CD8-positive, alpha-beta memory T cell (primary cell): ENCODE results near the gene RADX. TPM values are rescaled to one million over a fixed set of nuclear protein-coding genes. Genes with fewer than 3 reads are reported as not detected.
"Not testable (repeated sequence)": the region's sequence is repeated elsewhere in the genome, so short reads cannot be mapped to it uniquely, and the experiment has no call there.

Source experiments
- CTCF ChIA-PET: fragments of 350-600 bp; sonication (Branson Sonifier 250); formaldehyde crosslinking; loops from one replicate; lab custom pipeline; 2021; ENCODE audit warnings: antibody characterized with exemption; lab: Charles Lee
- POLR2A ChIA-PET: fragments of 350-600 bp; sonication (Branson Sonifier 250); formaldehyde crosslinking; loops from one replicate; lab custom pipeline; 2021; ENCODE audit warnings: antibody characterized with exemption; lab: Charles Lee
- DNase-seq, 5 donors: peaks; one replicate each; pipeline versions ENCODE4 v3.0.0 to v3.0.0-alpha.2; 2020 to 2022; ENCODE audit warnings: mixed read lengths in 1 of 5
- H3K27ac ChIP-seq: one replicate; pipeline ENCODE4 v1.7.0; 2013; ENCODE audit warnings: low read depth, mild to moderate bottlenecking, low read length, moderate library complexity
- H3K27me3 ChIP-seq: 2 replicates; pipeline ENCODE4 v1.7.0; 2013; ENCODE audit warnings: low read length, mild to moderate bottlenecking; ENCODE audit not compliant: insufficient read depth, poor library complexity, severe bottlenecking
- H3K36me3 ChIP-seq: 2 replicates; pipeline ENCODE4 v1.7.0; 2013; ENCODE audit warnings: mild to moderate bottlenecking, low read length, moderate library complexity; ENCODE audit not compliant: insufficient read depth
- H3K4me1 ChIP-seq: 2 replicates; pipeline ENCODE4 v1.7.0; 2013; ENCODE audit warnings: mild to moderate bottlenecking, low read length, moderate library complexity; ENCODE audit not compliant: insufficient read depth
- H3K4me3 ChIP-seq: 2 replicates; pipeline ENCODE4 v1.7.0; 2013; ENCODE audit warnings: mild to moderate bottlenecking, low read length
- H3K9me3 ChIP-seq: 2 replicates; pipeline ENCODE4 v1.7.0; 2013; ENCODE audit warnings: mild to moderate bottlenecking, low read length
- H3K27ac Mint-ChIP-seq, 8 donors: one replicate each; pipeline ENCODE4 v1.8.0; 2020 to 2021; ENCODE audit warnings: mixed read lengths in 8 of 8, mild to moderate bottlenecking in 6 of 8, inconsistent platforms in 3 of 8, moderate library complexity in 3 of 8
- H3K27me3 Mint-ChIP-seq, 2 donors: one replicate each; pipeline ENCODE4 v1.8.0; 2020 to 2021; ENCODE audit warnings: mixed read lengths in 2 of 2, mild to moderate bottlenecking in 1 of 2, moderate library complexity in 1 of 2
- H3K36me3 Mint-ChIP-seq, 3 donors: one replicate each; pipeline ENCODE4 v1.8.0; 2020 to 2021; ENCODE audit warnings: mixed read lengths in 3 of 3, inconsistent platforms in 1 of 3, mild to moderate bottlenecking in 1 of 3
- H3K4me1 Mint-ChIP-seq, 3 donors: one replicate each; pipeline ENCODE4 v1.8.0; 2020 to 2021; ENCODE audit warnings: mixed read lengths in 3 of 3, inconsistent platforms in 1 of 3, mild to moderate bottlenecking in 1 of 3
- H3K4me3 Mint-ChIP-seq, 7 donors: one replicate each; pipeline ENCODE4 v1.8.0; 2020 to 2021; ENCODE audit warnings: mixed read lengths in 7 of 7, mild to moderate bottlenecking in 6 of 7, moderate library complexity in 4 of 7, inconsistent platforms in 2 of 7
- H3K9me3 Mint-ChIP-seq, 5 donors: one replicate each; pipeline ENCODE4 v1.8.0; 2020 to 2022; ENCODE audit warnings: mixed read lengths in 5 of 5, mild to moderate bottlenecking in 3 of 5, moderate library complexity in 2 of 5, inconsistent platforms in 1 of 5
- polyA plus RNA-seq: library from polyadenylated mRNA; unstranded; fragments of 300-500 nt; fragmentation: Illumina TruSeq; gene quantifications from one replicate; pipeline ENCODE4 v1.2.3, GENCODE V29; 2021
- total RNA-seq, 2 experiments: library from RNA; stranded (reverse); gene quantifications; one replicate each; pipeline ENCODE4 v1.2.3, GENCODE V29; 2021

RADX gene
- total and polyA plus RNA-seq, 3 experiments from 2014 or later = 2.4 to 6.8 (median 6.7) TPM

DNA sequence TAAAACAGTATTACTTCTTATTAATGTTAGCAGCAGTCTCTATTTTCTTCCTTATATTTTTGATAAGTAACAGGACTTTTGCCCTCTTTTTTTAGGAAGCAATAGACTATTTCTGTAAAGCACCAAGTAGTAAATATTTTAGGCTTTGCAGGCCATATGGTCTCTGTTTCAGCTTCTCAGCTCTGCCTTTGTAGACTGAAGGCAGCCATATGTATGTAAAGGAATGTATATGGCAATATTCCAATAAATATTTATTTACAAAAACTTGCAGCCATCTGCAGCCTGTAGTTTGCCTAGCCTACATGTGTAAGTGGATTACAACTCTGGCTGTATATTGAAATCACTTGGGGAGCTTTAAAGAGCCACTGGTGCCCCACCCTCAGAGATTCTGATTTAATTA is 15.0 kb downstream of the RADX start:
- CTCF ChIA-PET = no interaction called here
- no peak for DNase-seq
- no peak overlapping the region for H3K27ac ChIP-seq
- Mint-ChIP-seq H3K4me3 (no peak overlapping the region), H3K27ac (no peak overlapping the region), H3K27me3 (peaks cover 0 to 4% of the 10 kb centered on the region in 2 donors), H3K9me3 (no peaks in the 10 kb centered on the region), H3K4me1 (no peaks in the 10 kb centered on the region), H3K36me3 (peaks cover 0 to 11% (median 0%) of the 10 kb centered on the region in 3 donors)
- no peaks in the 10 kb centered on the region for H3K27me3 ChIP-seq
- H3K36me3 ChIP-seq = no peaks in the 10 kb centered on the region
- no peaks in the 10 kb centered on the region for H3K4me1 ChIP-seq
- POLR2A ChIA-PET = no interaction called here
- H3K9me3 ChIP-seq = no peaks in the 10 kb centered on the region
- no peak overlapping the region for H3K4me3 ChIP-seq

DNA sequence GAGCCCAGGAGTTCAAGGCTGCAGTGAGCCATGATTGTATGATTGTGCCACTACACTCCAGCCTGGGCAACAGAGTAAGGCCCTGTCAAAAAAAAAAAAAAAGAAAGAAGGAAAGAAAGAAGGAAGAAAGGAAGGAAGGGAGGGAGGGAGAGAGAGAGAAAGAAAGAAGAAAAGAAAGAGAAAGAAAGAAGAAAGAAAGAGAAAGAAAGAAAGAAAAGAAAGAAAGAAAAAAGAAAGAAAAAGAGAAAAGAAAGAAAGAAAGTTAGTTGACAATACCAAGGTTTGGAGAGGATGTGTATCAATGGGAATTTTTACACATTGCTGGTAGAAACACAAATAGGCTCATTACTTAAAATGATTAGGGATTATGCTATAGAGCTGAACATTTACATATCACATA is 19.8 kb downstream of the RADX start:
- ChIA-PET POLR2A (no interaction called here), CTCF (no interaction called here)
- no peaks in the 10 kb centered on the region for H3K4me1 ChIP-seq
- H3K36me3 ChIP-seq = no peaks in the 10 kb centered on the region
- H3K9me3 Mint-ChIP-seq = no peaks in the 10 kb centered on the region
- no peak overlapping the region for H3K4me3 Mint-ChIP-seq
- no peaks in the 10 kb centered on the region for H3K4me1 Mint-ChIP-seq
- no peaks in the 10 kb centered on the region for H3K27me3 ChIP-seq
- no peaks in the 10 kb centered on the region for H3K9me3 ChIP-seq
- H3K36me3 Mint-ChIP-seq = peaks cover 0 to 8% (median 0%) of the 10 kb centered on the region in 3 donors
- H3K27me3 Mint-ChIP-seq = peaks cover 0 to 1% of the 10 kb centered on the region in 2 donors
- H3K27ac ChIP-seq = no peak overlapping the region
- no peak overlapping the region for H3K4me3 ChIP-seq
- DNase-seq = no peak
- H3K27ac Mint-ChIP-seq = peak overlapping the region in 1 of 8 donors; percentile 44

DNA sequence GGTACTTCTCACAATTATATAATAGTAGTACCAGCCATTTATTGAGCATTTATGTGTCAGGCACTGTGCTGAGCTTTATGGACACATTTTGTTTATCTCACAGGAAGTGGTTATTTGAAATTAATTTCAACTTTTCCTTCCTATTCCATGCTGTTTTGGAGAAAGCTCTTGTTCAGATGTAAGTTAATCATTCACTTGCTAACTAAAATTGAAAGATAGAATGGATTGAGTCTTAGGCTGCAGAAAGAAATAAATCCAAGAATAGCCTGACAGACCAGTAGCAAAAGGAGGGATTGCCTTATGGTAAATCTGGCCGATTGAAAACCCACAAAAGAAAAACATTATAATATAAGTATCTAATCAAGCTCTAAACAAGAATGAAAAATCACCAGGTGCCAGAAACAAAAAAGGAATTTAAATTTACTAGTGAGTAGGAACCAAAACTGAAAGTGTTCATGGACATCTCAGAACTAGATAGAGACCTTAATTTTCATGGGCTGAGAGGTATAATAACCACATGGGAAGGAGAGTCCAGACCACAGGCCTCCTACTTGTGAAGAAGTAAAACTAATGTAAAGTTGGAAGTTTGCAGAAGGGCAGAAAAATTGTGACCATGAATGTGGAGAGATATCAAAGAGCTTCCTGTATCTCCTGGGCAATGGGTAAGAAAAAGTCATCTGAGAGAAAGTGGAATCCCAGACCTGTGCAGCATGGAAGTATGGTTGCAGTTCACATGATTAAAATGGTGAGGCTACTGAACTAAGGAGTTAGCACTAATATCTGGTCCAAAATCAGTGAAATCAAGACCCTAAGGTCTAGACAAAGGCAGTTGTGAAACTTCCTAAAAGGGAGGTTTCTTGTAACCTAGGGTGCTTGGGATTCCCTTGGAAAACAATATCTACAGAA is 38.0 kb downstream of the RADX start:
- Histone ChIP-seq H3K4me3 (no peak overlapping the region), H3K27ac (no peak overlapping the region), H3K9me3 (no peaks in the 10 kb centered on the region), H3K4me1 (peaks cover 6% of the 10 kb centered on the region), H3K27me3 (no peaks in the 10 kb centered on the region), H3K36me3 (no peaks in the 10 kb centered on the region)
- no peak for DNase-seq
- CTCF ChIA-PET = no interaction called here
- Mint-ChIP-seq H3K4me3 (peak overlapping the region in 3 of 7 donors; percentile 3 to 44 (median 4)), H3K27me3 (no peaks in the 10 kb centered on the region), H3K9me3 (peaks cover 0 to 3% (median 0%) of the 10 kb centered on the region in 5 donors), H3K27ac (peak overlapping the region in 3 of 8 donors; percentile 4 to 33 (median 27)), H3K36me3 (peaks cover 2 to 26% (median 7%) of the 10 kb centered on the region in 3 donors), H3K4me1 (peaks cover 3 to 16% (median 7%) of the 10 kb centered on the region in 3 donors)
- POLR2A ChIA-PET = no interaction called here

DNA sequence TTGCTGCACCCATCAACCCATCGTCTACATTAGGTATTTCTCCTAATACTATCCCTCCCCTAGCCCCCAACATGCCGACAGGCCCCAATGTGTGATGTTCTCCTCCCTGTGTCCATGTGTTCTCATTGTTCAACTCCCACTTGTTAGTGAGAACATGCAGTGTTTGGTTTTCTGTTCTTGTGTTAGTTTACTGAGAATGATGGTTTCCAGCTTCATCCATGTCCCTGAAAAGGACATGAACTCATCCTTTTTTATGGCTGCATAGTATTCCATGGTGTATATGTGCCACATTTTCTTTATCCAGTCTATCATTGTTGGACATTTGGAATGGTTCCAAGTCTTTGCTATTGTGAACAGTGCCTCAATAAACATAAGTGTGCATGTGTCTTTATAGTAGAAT is 41.8 kb downstream of the RADX start:
- H3K4me3 Mint-ChIP-seq, CTCF ChIA-PET, H3K27me3 ChIP-seq, H3K27me3 Mint-ChIP-seq, H3K9me3 Mint-ChIP-seq, H3K4me3 ChIP-seq, POLR2A ChIA-PET, H3K27ac Mint-ChIP-seq, H3K27ac ChIP-seq, H3K36me3 ChIP-seq, H3K9me3 ChIP-seq, H3K4me1 ChIP-seq, DNase-seq: not testable (repeated sequence)
- peaks cover 3 to 11% (median 7%) of the 10 kb centered on the region in 3 donors for H3K4me1 Mint-ChIP-seq
- H3K36me3 Mint-ChIP-seq = peaks cover 7 to 26% (median 7%) of the 10 kb centered on the region in 3 donors

DNA sequence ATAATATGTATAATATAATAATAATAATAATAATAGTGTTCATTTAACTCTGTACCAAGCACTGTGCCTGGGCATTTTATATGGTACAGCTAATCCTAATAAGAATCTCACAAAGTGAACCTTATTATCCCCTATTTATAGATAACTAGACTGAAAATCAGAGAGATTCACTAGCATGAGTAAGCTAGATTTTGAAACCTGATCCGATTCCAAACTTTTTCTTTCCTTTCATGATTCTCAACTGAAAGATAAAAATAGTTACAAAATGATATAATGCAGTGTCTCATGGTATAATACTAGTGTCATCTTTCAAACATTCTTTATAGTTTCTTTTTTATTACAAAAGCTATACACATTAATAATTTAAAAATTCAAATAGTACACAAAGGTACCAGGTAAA is 58.9 kb downstream of the RADX start:
- no peaks in the 10 kb centered on the region for H3K4me1 ChIP-seq
- H3K9me3 ChIP-seq = no peaks in the 10 kb centered on the region
- H3K36me3 ChIP-seq = no peaks in the 10 kb centered on the region
- no peaks in the 10 kb centered on the region for H3K27me3 ChIP-seq
- ChIA-PET CTCF (no interaction called here), POLR2A (no interaction called here)
- Mint-ChIP-seq H3K9me3 (no peaks in the 10 kb centered on the region), H3K4me1 (no peaks in the 10 kb centered on the region), H3K27ac (no peak overlapping the region), H3K36me3 (peaks cover 0 to 32% (median 0%) of the 10 kb centered on the region in 3 donors), H3K4me3 (no peak overlapping the region), H3K27me3 (peaks cover 0 to 10% of the 10 kb centered on the region in 2 donors)
- no peak overlapping the region for H3K4me3 ChIP-seq
- no peak overlapping the region for H3K27ac ChIP-seq
- DNase-seq = no peak

DNA sequence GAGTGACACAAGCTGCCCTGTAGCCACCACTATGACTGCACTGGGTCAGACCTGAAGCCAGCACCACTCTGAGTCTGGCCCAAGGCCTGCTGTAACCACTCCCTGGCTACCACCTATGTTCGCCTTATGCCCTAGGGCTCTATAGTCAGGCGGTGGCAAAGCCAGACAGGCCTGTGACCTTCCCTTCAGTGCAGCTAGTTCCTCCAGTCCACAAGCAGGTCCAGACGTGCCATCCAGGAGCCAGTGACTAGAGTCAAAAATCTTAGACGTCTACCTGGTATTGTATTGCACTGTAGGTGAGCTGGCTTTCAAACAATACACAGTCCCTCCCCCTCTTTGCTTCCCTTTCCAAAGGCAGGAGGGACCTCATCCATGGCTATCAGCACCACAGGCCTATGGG is 60.7 kb downstream of the RADX start:
- Mint-ChIP-seq H3K9me3 (no peaks in the 10 kb centered on the region), H3K4me1 (no peaks in the 10 kb centered on the region), H3K36me3 (peaks cover 0 to 28% (median 0%) of the 10 kb centered on the region in 3 donors), H3K27me3 (peaks cover 0 to 10% of the 10 kb centered on the region in 2 donors), H3K27ac (peak overlapping the region in 1 of 8 donors; percentile 46), H3K4me3 (no peak overlapping the region)
- ChIA-PET POLR2A (no interaction called here), CTCF (no interaction called here)
- H3K27me3 ChIP-seq = no peaks in the 10 kb centered on the region
- no peaks in the 10 kb centered on the region for H3K36me3 ChIP-seq
- no peak for DNase-seq
- no peak overlapping the region for H3K27ac ChIP-seq
- H3K4me3 ChIP-seq = no peak overlapping the region
- no peaks in the 10 kb centered on the region for H3K9me3 ChIP-seq
- H3K4me1 ChIP-seq = no peaks in the 10 kb centered on the region

DNA sequence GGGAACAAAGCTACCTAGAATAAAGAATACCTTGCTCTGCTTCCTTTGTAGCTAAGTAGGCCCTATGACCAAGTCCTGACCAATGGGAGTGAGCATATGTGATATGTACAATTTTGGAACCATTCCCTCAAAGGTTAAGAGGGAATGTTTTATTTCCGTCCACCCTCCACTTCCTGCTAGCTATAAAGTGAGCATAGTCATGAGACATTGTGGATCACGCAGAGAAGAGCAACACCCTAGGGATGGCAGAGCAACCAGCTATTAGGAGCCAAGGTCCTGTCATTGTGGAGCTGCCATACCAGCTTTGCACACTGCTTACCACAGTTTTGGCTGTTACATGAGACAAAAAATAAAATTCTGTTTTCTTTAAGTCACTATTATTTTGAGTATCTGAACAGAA is 68.9 kb downstream of the RADX start:
- peaks cover 0 to 2% (median 0%) of the 10 kb centered on the region in 3 donors for H3K36me3 Mint-ChIP-seq

DNA sequence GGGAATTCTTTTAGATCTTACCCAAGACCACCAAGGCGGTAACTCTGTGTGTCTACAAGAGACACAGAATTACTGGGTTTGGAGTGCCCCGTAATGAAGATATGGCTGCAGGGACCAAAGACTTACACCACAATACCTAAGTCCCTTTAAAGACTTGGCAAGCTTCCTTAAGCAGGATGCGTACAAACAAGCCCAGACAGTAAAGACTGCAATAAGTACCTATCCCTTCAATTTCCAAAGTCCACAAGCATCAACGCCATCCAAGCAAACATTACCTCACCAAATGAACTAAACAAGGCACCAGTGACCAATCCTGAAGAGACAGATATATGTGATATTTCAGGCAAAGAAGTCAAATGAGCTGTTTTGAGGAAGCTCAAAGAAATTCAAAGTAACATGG is 72.4 kb downstream of the RADX start:
- Mint-ChIP-seq H3K27me3 (peaks cover 0 to 5% of the 10 kb centered on the region in 2 donors), H3K36me3 (no peaks in the 10 kb centered on the region), H3K27ac (no peak overlapping the region), H3K4me1 (no peaks in the 10 kb centered on the region), H3K4me3 (no peak overlapping the region), H3K9me3 (peaks cover 0 to 2% (median 0%) of the 10 kb centered on the region in 5 donors)
- Histone ChIP-seq H3K27ac (no peak overlapping the region), H3K36me3 (no peaks in the 10 kb centered on the region), H3K4me1 (no peaks in the 10 kb centered on the region), H3K27me3 (no peaks in the 10 kb centered on the region), H3K9me3 (no peaks in the 10 kb centered on the region), H3K4me3 (no peak overlapping the region)
- no peak for DNase-seq
- CTCF ChIA-PET = no interaction called here
- POLR2A ChIA-PET = no interaction called here

More for the DNA sequence above, 68.9 kb downstream of the RADX start:
- CTCF ChIA-PET = no interaction called here
- no peaks in the 10 kb centered on the region for H3K4me1 Mint-ChIP-seq
- Histone ChIP-seq H3K9me3 (no peaks in the 10 kb centered on the region), H3K27me3 (no peaks in the 10 kb centered on the region), H3K36me3 (no peaks in the 10 kb centered on the region), H3K4me1 (no peaks in the 10 kb centered on the region), H3K4me3 (no peak overlapping the region), H3K27ac (no peak overlapping the region)
- H3K27ac Mint-ChIP-seq = no peak overlapping the region
- H3K9me3 Mint-ChIP-seq = peaks cover 0 to 2% (median 0%) of the 10 kb centered on the region in 5 donors
- H3K4me3 Mint-ChIP-seq = no peak overlapping the region
- DNase-seq = no peak
- peaks cover 0 to 2% of the 10 kb centered on the region in 2 donors for H3K27me3 Mint-ChIP-seq
- POLR2A ChIA-PET = no interaction called here
